H9 (cell line): ENCODE data around the gene SOX3. TPM values are rescaled to one million over a fixed set of nuclear protein-coding genes. Genes with fewer than 3 reads are reported as not detected.
A peak's percentile ranks its signal among the peaks of the same experiment; 100 is the strongest.

ENCODE experiments used
- DNase-seq: peaks from one replicate; pipeline ENCODE4 v3.0.0-alpha.2; 2017
- H2AFZ ChIP-seq: one replicate; pipeline ENCODE4 v1.6.1; 2013; ENCODE audit warnings: mild to moderate bottlenecking, low read length, control low read depth, moderate library complexity
- H2AK5ac ChIP-seq: 2 replicates; pipeline ENCODE4 v1.6.1; 2013; ENCODE audit warnings: low read length, control low read depth, mixed read lengths; ENCODE audit not compliant: insufficient read length
- H2BK120ac ChIP-seq: one replicate; pipeline ENCODE4 v1.6.1; 2013; ENCODE audit warnings: low read depth, mild to moderate bottlenecking, low read length, control low read depth, inconsistent platforms; ENCODE audit not compliant: poor library complexity, severe bottlenecking
- H2BK12ac ChIP-seq: 2 replicates; pipeline ENCODE4 v1.6.1; 2013; ENCODE audit warnings: low read length, control low read depth, mixed read lengths, low read depth; ENCODE audit not compliant: insufficient read length
- H2BK15ac ChIP-seq: 2 replicates; pipeline ENCODE4 v1.6.1; 2013; ENCODE audit warnings: low read depth, low read length, control low read depth
- H2BK20ac ChIP-seq: one replicate; pipeline ENCODE4 v1.6.1; 2013; ENCODE audit warnings: low read depth, mild to moderate bottlenecking, low read length, control low read depth, inconsistent platforms; ENCODE audit not compliant: poor library complexity, severe bottlenecking
- H2BK5ac ChIP-seq: 2 replicates; pipeline ENCODE4 v1.6.1; 2013; ENCODE audit warnings: low read length, control low read depth, mixed read lengths; ENCODE audit not compliant: insufficient read length
- H3K14ac ChIP-seq: 2 replicates; pipeline ENCODE4 v1.6.1; 2013; ENCODE audit warnings: low read length, control low read depth; ENCODE audit not compliant: insufficient read depth
- H3K18ac ChIP-seq: 2 replicates; pipeline ENCODE4 v1.6.1; 2013; ENCODE audit warnings: low read depth, mild to moderate bottlenecking, mixed read lengths, low read length, control low read depth; ENCODE audit not compliant: insufficient read length
- H3K23ac ChIP-seq: 2 replicates; pipeline ENCODE4 v1.6.1; 2013; ENCODE audit warnings: low read length, control low read depth, mixed read lengths, low read depth; ENCODE audit not compliant: insufficient read length
- H3K23me2 ChIP-seq: 2 replicates; pipeline ENCODE4 v1.6.1; 2013; ENCODE audit warnings: low read depth, mild to moderate bottlenecking, mixed read lengths, low read length, control low read depth; ENCODE audit not compliant: insufficient read length, poor library complexity, severe bottlenecking
- H3K27ac ChIP-seq: 2 replicates; pipeline ENCODE4 v1.5.1; 2013; ENCODE audit warnings: low read length, control low read depth, mixed read lengths, low read depth; ENCODE audit not compliant: insufficient read length
- H3K27me3 ChIP-seq: 2 replicates; pipeline ENCODE4 v1.6.1; 2013; ENCODE audit warnings: low read length, control low read depth, inconsistent platforms; ENCODE audit not compliant: insufficient read depth
- H3K4ac ChIP-seq: 2 replicates; pipeline ENCODE4 v1.6.1; 2013; ENCODE audit warnings: low read depth, mild to moderate bottlenecking, control low read depth, inconsistent platforms, low read length, moderate library complexity
- H3K4me1 ChIP-seq: 2 replicates; pipeline ENCODE4 v1.6.1; 2013; ENCODE audit warnings: low read length, control low read depth, inconsistent platforms; ENCODE audit not compliant: insufficient read depth
- H3K4me2 ChIP-seq: 2 replicates; pipeline ENCODE4 v1.6.1; 2013; ENCODE audit warnings: low read length, control low read depth, mixed read lengths; ENCODE audit not compliant: insufficient read length, insufficient read depth
- H3K56ac ChIP-seq: 2 replicates; pipeline ENCODE4 v1.6.1; 2013; ENCODE audit warnings: low read depth, mild to moderate bottlenecking, mixed read lengths, low read length, control low read depth; ENCODE audit not compliant: insufficient read length
- H3K79me1 ChIP-seq: 2 replicates; pipeline ENCODE4 v1.6.1; 2013; ENCODE audit warnings: low read depth, mild to moderate bottlenecking, moderate library complexity, low read length, control low read depth, inconsistent platforms; ENCODE audit not compliant: insufficient read depth, poor library complexity, severe bottlenecking
- H3K79me2 ChIP-seq: 2 replicates; pipeline ENCODE4 v1.6.1; 2013; ENCODE audit warnings: low read length, control low read depth, inconsistent platforms; ENCODE audit not compliant: insufficient read depth
- H3K9ac ChIP-seq: 2 replicates; pipeline ENCODE4 v1.6.1; 2013; ENCODE audit warnings: low read length, control low read depth, mixed read lengths; ENCODE audit not compliant: insufficient read length; ENCODE audit errors: extremely low read depth
- H3K9me3 ChIP-seq: one replicate; pipeline ENCODE4 v1.6.1; 2013; ENCODE audit warnings: low read depth, low read length, inconsistent platforms; ENCODE audit not compliant: control insufficient read depth
- H3T11ph ChIP-seq: one replicate; pipeline ENCODE4 v1.6.1; 2013; ENCODE audit warnings: mild to moderate bottlenecking, low read length, control low read depth, inconsistent platforms
- H4K20me1 ChIP-seq: one replicate; pipeline ENCODE4 v1.6.1; 2013; ENCODE audit not compliant: control insufficient read depth, insufficient read length, insufficient read depth
- H4K5ac ChIP-seq: 2 replicates; pipeline ENCODE4 v1.6.1; 2013; ENCODE audit warnings: low read depth, mild to moderate bottlenecking, mixed read lengths, low read length, control low read depth; ENCODE audit not compliant: insufficient read length
- H4K8ac ChIP-seq: replicated peaks from 2 replicates; pipeline ENCODE4 v1.6.1; 2013; ENCODE audit warnings: low read length, control low read depth, mixed read lengths, low read depth; ENCODE audit not compliant: insufficient read length
- H4K91ac ChIP-seq: 2 replicates; pipeline ENCODE4 v1.6.1; 2013; ENCODE audit warnings: low read depth, mild to moderate bottlenecking, moderate library complexity, mixed read lengths, low read length, control low read depth; ENCODE audit not compliant: insufficient read length
- H3K27ac Mint-ChIP-seq, 3 experiments: 2 replicates in 2 of 3; 3 replicates in 1 of 3; pipeline ENCODE4 v1.8.0; 2020 to 2021; ENCODE audit warnings: mixed read lengths in 3 of 3, mild to moderate bottlenecking in 1 of 3, moderate library complexity in 1 of 3
- H3K27me3 Mint-ChIP-seq: 2 replicates; pipeline ENCODE4 v1.8.0; 2021; ENCODE audit warnings: low read depth, mild to moderate bottlenecking, moderate library complexity, mixed read lengths
- H3K36me3 Mint-ChIP-seq, 3 experiments: 2 replicates in 2 of 3; 3 replicates in 1 of 3; pipeline ENCODE4 v1.8.0; 2020 to 2021; ENCODE audit warnings: low read depth in 3 of 3, mixed read lengths in 3 of 3; ENCODE audit not compliant: insufficient read depth in 1 of 3
- H3K4me1 Mint-ChIP-seq, 2 experiments: 2 replicates each; pipeline ENCODE4 v1.8.0; 2020; ENCODE audit warnings: mixed read lengths in 2 of 2
- H3K4me3 Mint-ChIP-seq, 2 experiments: 2 replicates in 1 of 2; 3 replicates in 1 of 2; pipeline ENCODE4 v1.8.0; 2020 to 2021; ENCODE audit warnings: mild to moderate bottlenecking in 2 of 2, mixed read lengths in 2 of 2, moderate library complexity in 1 of 2
- H3K9me3 Mint-ChIP-seq, 2 experiments: 2 replicates in 1 of 2; 3 replicates in 1 of 2; pipeline ENCODE4 v1.8.0; 2020; ENCODE audit warnings: mild to moderate bottlenecking in 2 of 2, mixed read lengths in 2 of 2, moderate library complexity in 1 of 2
- WGBS: extraction: QIAGEN DNeasy Blood & Tissue Kit; methylation state at CpG from one replicate; pipeline ENCODE4 v1.1.7; 2013; ENCODE audit warnings: missing lambda C conversion rate, low lambda C conversion rate, mixed read lengths; ENCODE audit not compliant: insufficient read length; ENCODE audit errors: extremely low coverage; 5-methylcytosine and 5-hydroxymethylcytosine counted together
- total RNA-seq: library from RNA; stranded (reverse); gene quantifications from 2 replicates; pipeline ENCODE4 v1.2.1, GENCODE V29; 2021
- TF ChIP-seq, protein P1 (sequence below): fragments of 200-600 bp; sonication (generic); conservative IDR thresholded peaks from 3 replicates; pipeline ENCODE4 v1.8.0; 2021; ENCODE audit warnings: antibody characterized with exemption, mild to moderate bottlenecking

SOX3 gene
- total RNA-seq, 1 experiment from 2014 or later = 7.7 TPM

DNA sequence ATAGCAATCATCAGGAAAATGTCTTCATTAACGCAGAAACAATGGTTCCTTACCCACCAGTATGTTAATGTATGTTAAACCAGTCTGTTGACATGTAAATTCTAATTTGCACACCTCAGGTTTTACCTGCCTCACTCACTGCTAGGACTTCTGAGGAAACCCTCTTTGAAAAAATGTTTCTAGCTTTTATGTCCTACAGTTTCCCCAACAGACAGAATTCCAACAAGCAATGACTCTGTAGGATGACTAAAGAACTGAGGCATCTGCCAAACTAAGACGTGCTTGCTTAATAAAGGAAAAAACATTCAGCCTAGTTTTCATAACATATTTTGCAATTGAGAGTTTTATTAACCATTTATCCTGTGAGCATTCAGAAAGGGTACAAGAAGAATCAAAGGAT, 20.6 kb upstream of the SOX3 start:
- Histone ChIP-seq H4K5ac (no peak overlapping the region), H3K27ac (peak overlapping the region; percentile 94), H3K9me3 (no peaks in the 10 kb centered on the region), H3K23ac (no peak overlapping the region), H2BK120ac (no peak overlapping the region), H3K9ac (no peak overlapping the region), H3K79me1 (no peaks in the 10 kb centered on the region), H3K79me2 (no peaks in the 10 kb centered on the region), H2BK5ac (no peak overlapping the region), H3K23me2 (no peaks in the 10 kb centered on the region), H2AFZ (no peak overlapping the region), H3K4me1 (peaks cover 8% of the 10 kb centered on the region; the same call in 1 of the 2 replicates), H4K20me1 (no peaks in the 10 kb centered on the region), H3K18ac (no peak overlapping the region), H2BK20ac (no peak overlapping the region), H4K8ac (no peak overlapping the region), H4K91ac (no peak overlapping the region), H3K27me3 (no peaks in the 10 kb centered on the region; the same call in 1 of the 2 replicates), H3K4me2 (peak overlapping the region; percentile 42), H3K14ac (no peak overlapping the region), H2BK12ac (no peak overlapping the region), H2BK15ac (no peak overlapping the region), H3K4ac (no peak overlapping the region), H3T11ph (no peak overlapping the region), H3K56ac (no peak overlapping the region), H2AK5ac (no peak overlapping the region)
- DNase-seq = no peak
- no peaks in the 10 kb centered on the region; a peak in 1 of 7 replicates for H3K36me3 Mint-ChIP-seq
- H3K27ac Mint-ChIP-seq = peak overlapping the region in 2 of 3 experiments; percentile 80 to 96; a peak in 3 of 7 replicates
- no CpG with 5 or more reads among the region's 2 CpGs for WGBS
- peaks cover 43 to 56% of the 10 kb centered on the region in 2 experiments for H3K4me1 Mint-ChIP-seq
- TF ChIP-seq, protein P1, sequence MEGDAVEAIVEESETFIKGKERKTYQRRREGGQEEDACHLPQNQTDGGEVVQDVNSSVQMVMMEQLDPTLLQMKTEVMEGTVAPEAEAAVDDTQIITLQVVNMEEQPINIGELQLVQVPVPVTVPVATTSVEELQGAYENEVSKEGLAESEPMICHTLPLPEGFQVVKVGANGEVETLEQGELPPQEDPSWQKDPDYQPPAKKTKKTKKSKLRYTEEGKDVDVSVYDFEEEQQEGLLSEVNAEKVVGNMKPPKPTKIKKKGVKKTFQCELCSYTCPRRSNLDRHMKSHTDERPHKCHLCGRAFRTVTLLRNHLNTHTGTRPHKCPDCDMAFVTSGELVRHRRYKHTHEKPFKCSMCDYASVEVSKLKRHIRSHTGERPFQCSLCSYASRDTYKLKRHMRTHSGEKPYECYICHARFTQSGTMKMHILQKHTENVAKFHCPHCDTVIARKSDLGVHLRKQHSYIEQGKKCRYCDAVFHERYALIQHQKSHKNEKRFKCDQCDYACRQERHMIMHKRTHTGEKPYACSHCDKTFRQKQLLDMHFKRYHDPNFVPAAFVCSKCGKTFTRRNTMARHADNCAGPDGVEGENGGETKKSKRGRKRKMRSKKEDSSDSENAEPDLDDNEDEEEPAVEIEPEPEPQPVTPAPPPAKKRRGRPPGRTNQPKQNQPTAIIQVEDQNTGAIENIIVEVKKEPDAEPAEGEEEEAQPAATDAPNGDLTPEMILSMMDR = no peak
- H3K4me3 Mint-ChIP-seq = peak overlapping the region; percentile 12 to 22; a peak in 1 of 5 replicates
- no peaks in the 10 kb centered on the region; a peak in 1 of 5 replicates for H3K9me3 Mint-ChIP-seq
- no peaks in the 10 kb centered on the region; the same call in 1 of the 2 replicates for H3K27me3 Mint-ChIP-seq
